OCI-LY7 (cell line): ENCODE results near the gene BEND7. TPM values are rescaled to one million over a fixed set of nuclear protein-coding genes. Genes with fewer than 3 reads are reported as not detected.
"Not testable (repeated sequence)": the region's sequence is repeated elsewhere in the genome, so short reads cannot be mapped to it uniquely, and the experiment has no call there.

Source experiments
- BruUV-seq: library from RNA; stranded (reverse); fragments of 400-500 nt; replicated peaks from 2 replicates; lab custom pipeline; 2021; lab: Mats Ljungman, UMichigan
- CTCF ChIA-PET: fragments of 300-600 bp; sonication (Branson Sonifier 250); formaldehyde crosslinking; loops from one replicate; lab custom pipeline; 2022; ENCODE audit warnings: antibody characterized with exemption; ENCODE audit not compliant: unreplicated experiment; lab: Charles Lee
- POLR2A ChIA-PET: fragments of 300-600 bp; sonication (Branson Sonifier 250); formaldehyde crosslinking; loops from one replicate; lab custom pipeline; 2022; ENCODE audit warnings: antibody characterized with exemption; lab: Charles Lee
- DNase-seq: peaks from one replicate; pipeline ENCODE4 v3.0.0-alpha.2; 2015; ENCODE audit warnings: low spot score
- H2AFZ ChIP-seq: fragments of 200-600 bp; sonication (generic), shearing (Covaris generic); 2 replicates; pipeline ENCODE4 v1.6.1; 2014; ENCODE audit warnings: mild to moderate bottlenecking, antibody characterized with exemption, low read length, moderate library complexity
- H3K27ac ChIP-seq: fragments of 200-600 bp; sonication (generic); 2 replicates; pipeline ENCODE4 v1.5.1; 2014; ENCODE audit warnings: mixed run types, low read depth, mild to moderate bottlenecking, moderate library complexity, low read length, inconsistent platforms; ENCODE audit not compliant: poor library complexity, severe bottlenecking
- H3K36me3 ChIP-seq: fragments of 200-600 bp; sonication (generic); 2 replicates; pipeline ENCODE4 v1.6.1; 2014; ENCODE audit warnings: mild to moderate bottlenecking, antibody characterized with exemption, low read length, moderate library complexity, mixed read lengths; ENCODE audit not compliant: insufficient read depth
- H3K4me1 ChIP-seq: fragments of 200-600 bp; sonication (generic); 2 replicates; pipeline ENCODE4 v1.5.1; 2014; ENCODE audit warnings: mild to moderate bottlenecking, low read length; ENCODE audit not compliant: insufficient read depth, poor library complexity, severe bottlenecking
- H3K4me2 ChIP-seq: fragments of 200-600 bp; sonication (generic); 2 replicates; pipeline ENCODE4 v1.6.1; 2014; ENCODE audit warnings: mild to moderate bottlenecking, low read length
- H3K4me3 ChIP-seq: fragments of 200-600 bp; sonication (generic); 2 replicates; pipeline ENCODE4 v1.5.1; 2014; ENCODE audit warnings: mild to moderate bottlenecking, low read depth, low read length; ENCODE audit not compliant: poor library complexity, severe bottlenecking
- H3K79me2 ChIP-seq: fragments of 200-600 bp; sonication (generic); 2 replicates; pipeline ENCODE4 v1.6.1; 2016; ENCODE audit warnings: low read depth, mild to moderate bottlenecking, low read length, moderate library complexity, mixed read lengths; ENCODE audit not compliant: insufficient read depth
- H3K9me2 ChIP-seq: fragments of 200-600 bp; sonication (generic); 2 replicates; pipeline ENCODE4 v1.6.1; 2016; ENCODE audit warnings: mild to moderate bottlenecking, low read length, mixed read lengths; ENCODE audit not compliant: insufficient read depth
- H3K9me3 ChIP-seq: fragments of 200-600 bp; sonication (generic); 2 replicates; pipeline ENCODE4 v1.6.1; 2014; ENCODE audit warnings: mild to moderate bottlenecking, mixed run types, low read length, mixed read lengths
- H4K20me1 ChIP-seq: fragments of 200-600 bp; sonication (generic); 2 replicates; pipeline ENCODE4 v1.6.1; 2014; ENCODE audit warnings: mild to moderate bottlenecking, antibody characterized with exemption, low read length, moderate library complexity, mixed read lengths; ENCODE audit not compliant: insufficient read depth
- CTCF ChIP-seq: fragments of 200-600 bp; sonication (generic); conservative IDR thresholded peaks from 2 replicates; pipeline ENCODE4 v1.5.1; 2014; ENCODE audit warnings: mild to moderate bottlenecking, antibody characterized with exemption, low read length, moderate library complexity, mixed read lengths
- EZH2phosphoT487 ChIP-seq: fragments of 200-600 bp; sonication (generic); IDR thresholded peaks from 2 replicates; pipeline ENCODE4 v1.6.1; 2018; ENCODE audit warnings: low read depth, borderline replicate concordance, mild to moderate bottlenecking, mixed run types, antibody characterized with exemption, low read length, moderate library complexity, mixed read lengths
- intact Hi-C: fragments of 100-400 bp; cut with micrococcal nuclease; formaldehyde crosslinking; loops from one replicate; pipeline ENCODE4 v1.10.0; 2022; ENCODE audit not compliant: unreplicated experiment
- total RNA-seq, 2 experiments: library from RNA; depleted of rRNA in 1 of 2; stranded (reverse); fragments of >200 nt in 1 of 2; shearing (Covaris generic) in 1 of 2; gene quantifications; 2 replicates each; pipeline ENCODE4 v1.2.3, GENCODE V29; 2014 to 2022

The BEND7 gene
- total RNA-seq, 2 experiments from 2014 or later: not detected

GRCh38 chr10:13404305-13404759 lies 124.5 kb downstream of the BEND7 start:
- H2AFZ ChIP-seq: no peak overlapping the region
- no peak overlapping the region for H3K4me3 ChIP-seq
- H3K9me2 ChIP-seq: no peaks in the 10 kb centered on the region
- no peaks in the 10 kb centered on the region for H3K4me1 ChIP-seq
- no peak overlapping the region for H3K27ac ChIP-seq
- no peaks in the 10 kb centered on the region for H3K36me3 ChIP-seq
- H3K9me3 ChIP-seq: no peaks in the 10 kb centered on the region
- no TSS peak for BruUV-seq
- CTCF ChIA-PET: no interaction called here
- POLR2A ChIA-PET: interaction anchor here (2.2 kb wide), 1 partner anchor 12 kb away, joined by 7 read pairs; no protein-coding TSS in a partner anchor
- H3K79me2 ChIP-seq: no peaks in the 10 kb centered on the region
- no peaks in the 10 kb centered on the region for H4K20me1 ChIP-seq
- H3K4me2 ChIP-seq: no peak overlapping the region
- no peak for DNase-seq
- intact Hi-C loops: no loop called here
- no peak for TF ChIP-seq CTCF

GRCh38 chr10:13403426-13403825 lies 125.4 kb downstream of the BEND7 start:
- CTCF ChIA-PET, H3K9me2 ChIP-seq, H3K4me2 ChIP-seq, H2AFZ ChIP-seq, DNase-seq, H3K9me3 ChIP-seq, H3K79me2 ChIP-seq, BruUV-seq, H3K4me3 ChIP-seq, H4K20me1 ChIP-seq, intact Hi-C loops, H3K36me3 ChIP-seq, H3K4me1 ChIP-seq, H3K27ac ChIP-seq: not testable (repeated sequence)
- POLR2A ChIA-PET: interaction anchor here (0.7 kb wide), 1 partner anchor 251 kb away, joined by 3 read pairs; no protein-coding TSS in a partner anchor

- ChIA-PET CTCF (no interaction called here), POLR2A (no interaction called here)
- intact Hi-C loops: no loop called here
- TF ChIP-seq EZH2phosphoT487 (no peak), CTCF (no peak)
- no peak overlapping the region for H3K27ac ChIP-seq
- BruUV-seq: no TSS peak
- H3K4me3 ChIP-seq: no peak overlapping the region
- no peaks in the 10 kb centered on the region for H3K4me1 ChIP-seq
- H3K9me2 ChIP-seq: no peaks in the 10 kb centered on the region
- no peaks in the 10 kb centered on the region for H3K79me2 ChIP-seq
- no peak overlapping the region for H2AFZ ChIP-seq
- H3K9me3 ChIP-seq: no peaks in the 10 kb centered on the region
- H3K36me3 ChIP-seq: no peaks in the 10 kb centered on the region
- no peak overlapping the region for H3K4me2 ChIP-seq
- no peak for DNase-seq
- no peaks in the 10 kb centered on the region for H4K20me1 ChIP-seq
Observed at GRCh38 chr10:13402021-13402420, 126.8 kb downstream of the BEND7 start.
